HG03097 (cell line): ENCODE data around the gene PERCC1.

Experiments used
- ATAC-seq: cut with Tn5 transposase; IDR thresholded peaks from one replicate; pipeline ENCODE4 v1.9.1; 2021; ENCODE audit not compliant: unreplicated experiment, low FRiP score

PERCC1 gene

DNA sequence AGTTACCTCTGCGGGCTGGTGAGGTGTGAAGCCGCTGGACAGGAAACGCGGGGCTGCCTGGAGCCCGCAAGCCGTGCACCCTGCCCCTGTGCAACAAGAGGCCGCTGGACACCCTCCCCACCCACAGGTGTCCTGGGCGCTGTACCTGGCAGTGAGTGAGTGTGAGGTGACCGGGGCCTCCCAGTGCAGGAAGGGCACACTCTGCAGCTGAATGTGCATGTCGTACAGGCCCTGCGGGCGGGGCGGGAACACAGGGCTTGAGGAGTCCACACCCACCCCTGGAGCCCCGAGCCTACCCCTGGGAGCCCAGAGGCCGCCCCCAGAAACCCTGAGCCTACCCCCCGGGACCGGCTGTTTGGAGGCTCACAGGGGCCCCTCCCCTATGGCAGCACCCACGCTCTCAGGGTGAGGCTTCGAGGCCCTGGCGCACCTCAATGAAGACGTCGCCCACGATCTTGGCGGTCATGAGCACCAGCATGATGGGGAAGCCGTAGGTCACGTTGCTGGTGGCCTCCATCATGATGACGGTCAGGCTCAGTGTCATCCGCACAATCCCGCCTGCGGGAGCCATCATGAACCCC lies 17.7 kb downstream of the PERCC1 start:
- no peak for ATAC-seq

DNA sequence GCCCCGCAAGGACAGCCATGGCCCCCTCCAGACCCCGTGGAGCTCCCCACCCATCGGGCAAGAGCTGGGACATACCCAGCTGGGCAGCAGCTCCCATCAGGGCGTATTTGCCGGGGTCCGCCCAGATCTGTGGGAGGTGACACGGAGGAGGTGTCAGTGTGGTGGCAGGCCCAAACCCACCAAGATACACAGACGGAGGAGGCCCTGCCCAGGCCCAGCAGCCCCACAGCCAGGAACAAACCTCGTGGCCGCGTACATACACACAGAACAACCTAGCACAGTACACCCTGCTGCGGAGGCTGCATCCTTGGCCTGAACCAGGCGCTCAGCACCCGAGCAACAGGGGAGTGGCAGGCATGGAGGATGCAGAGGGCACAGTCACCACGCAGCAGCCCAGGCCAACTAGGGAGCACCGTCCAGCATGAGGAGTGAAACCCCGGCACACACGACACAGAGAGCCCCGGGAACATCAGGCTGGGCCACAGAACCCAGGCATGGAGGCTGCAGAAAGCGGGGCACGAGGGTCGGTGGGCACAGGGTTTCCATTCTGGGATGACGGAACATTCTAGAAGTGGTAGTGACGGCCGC lies 18.4 kb downstream of the PERCC1 start:
- no peak for ATAC-seq

GRCh38 chr16:1450218-1450617 lies 19.3 kb downstream of the PERCC1 start:
- ATAC-seq = no peak

GRCh38 chr16:1450841-1451240 lies 20.0 kb downstream of the PERCC1 start:
- ATAC-seq = no peak

DNA sequence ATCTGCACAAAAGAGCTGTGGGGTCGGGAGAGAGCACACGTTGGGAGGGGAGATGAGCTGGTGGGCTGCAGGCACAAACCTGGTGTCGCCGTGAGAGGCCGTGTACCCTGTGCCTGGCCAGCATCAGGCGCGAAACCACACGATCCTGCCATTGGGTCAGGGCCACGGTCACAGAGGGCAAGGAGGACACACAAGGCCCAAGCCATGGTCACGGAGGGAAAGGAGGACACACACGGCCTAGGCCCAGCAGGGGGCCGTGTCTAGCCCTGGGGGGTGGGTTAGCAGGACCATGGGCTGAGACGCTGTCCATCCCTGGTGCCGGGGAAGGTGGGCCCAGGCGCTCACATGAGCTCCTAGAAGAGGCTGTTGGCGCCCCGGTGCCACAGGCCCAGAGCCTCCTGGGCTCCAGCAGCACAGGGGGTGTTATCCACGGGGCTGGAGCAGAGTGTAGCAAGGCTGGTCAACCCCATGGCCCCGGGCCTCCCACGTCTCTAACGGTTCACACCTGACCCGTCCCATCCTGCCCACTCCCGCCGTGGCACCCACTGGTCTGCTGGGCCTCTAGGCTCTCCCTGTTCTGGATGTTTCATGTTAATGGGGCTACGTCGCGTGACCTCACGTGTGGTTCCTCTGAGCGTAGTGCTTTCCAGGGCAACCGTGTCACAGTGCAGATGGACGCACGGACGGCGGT lies 21.0 kb downstream of the PERCC1 start:
- ATAC-seq = no peak

GRCh38 chr16:1452530-1452929 lies 21.7 kb downstream of the PERCC1 start:
- ATAC-seq = no peak

DNA sequence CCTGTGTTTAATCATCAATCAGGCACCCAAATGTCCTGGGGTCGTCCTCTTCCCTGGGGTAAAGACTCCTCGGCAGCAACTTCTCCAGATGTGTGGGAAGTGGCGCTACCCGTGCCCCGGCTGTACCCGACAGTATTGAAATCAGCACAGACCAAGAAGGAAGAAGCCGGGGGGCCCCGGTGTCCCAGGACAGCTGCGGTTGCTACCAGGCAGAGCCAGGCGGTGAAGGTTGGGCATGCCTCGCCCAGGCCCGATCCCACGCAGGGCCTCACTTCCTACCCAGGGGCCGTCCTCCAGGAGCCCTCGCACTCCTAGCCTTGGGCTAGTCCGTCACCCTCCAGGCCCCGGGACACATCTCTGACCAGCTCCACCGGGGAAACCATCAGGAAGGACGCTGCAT lies 22.4 kb downstream of the PERCC1 start:
- no peak for ATAC-seq

DNA sequence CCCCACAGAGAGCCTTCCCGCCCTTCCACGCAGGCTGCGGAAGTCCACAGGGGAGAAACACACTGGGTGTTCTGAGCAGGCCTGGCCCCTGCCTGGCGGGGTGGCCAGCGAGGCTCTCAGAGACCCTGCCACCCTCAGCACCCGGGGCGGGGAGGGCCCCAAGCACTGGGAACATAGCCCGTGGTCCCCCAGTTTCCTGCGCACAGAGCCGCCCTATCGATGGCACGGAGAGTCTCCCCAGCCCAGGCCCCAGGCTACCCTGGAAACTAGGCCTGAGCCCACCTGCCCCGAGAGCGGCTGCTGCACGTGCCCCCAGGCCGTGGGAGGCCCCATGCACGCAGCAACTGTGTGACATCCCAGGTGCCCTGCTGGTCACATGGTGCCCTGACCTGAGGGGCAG lies 23.7 kb downstream of the PERCC1 start:
- ATAC-seq = no peak

DNA sequence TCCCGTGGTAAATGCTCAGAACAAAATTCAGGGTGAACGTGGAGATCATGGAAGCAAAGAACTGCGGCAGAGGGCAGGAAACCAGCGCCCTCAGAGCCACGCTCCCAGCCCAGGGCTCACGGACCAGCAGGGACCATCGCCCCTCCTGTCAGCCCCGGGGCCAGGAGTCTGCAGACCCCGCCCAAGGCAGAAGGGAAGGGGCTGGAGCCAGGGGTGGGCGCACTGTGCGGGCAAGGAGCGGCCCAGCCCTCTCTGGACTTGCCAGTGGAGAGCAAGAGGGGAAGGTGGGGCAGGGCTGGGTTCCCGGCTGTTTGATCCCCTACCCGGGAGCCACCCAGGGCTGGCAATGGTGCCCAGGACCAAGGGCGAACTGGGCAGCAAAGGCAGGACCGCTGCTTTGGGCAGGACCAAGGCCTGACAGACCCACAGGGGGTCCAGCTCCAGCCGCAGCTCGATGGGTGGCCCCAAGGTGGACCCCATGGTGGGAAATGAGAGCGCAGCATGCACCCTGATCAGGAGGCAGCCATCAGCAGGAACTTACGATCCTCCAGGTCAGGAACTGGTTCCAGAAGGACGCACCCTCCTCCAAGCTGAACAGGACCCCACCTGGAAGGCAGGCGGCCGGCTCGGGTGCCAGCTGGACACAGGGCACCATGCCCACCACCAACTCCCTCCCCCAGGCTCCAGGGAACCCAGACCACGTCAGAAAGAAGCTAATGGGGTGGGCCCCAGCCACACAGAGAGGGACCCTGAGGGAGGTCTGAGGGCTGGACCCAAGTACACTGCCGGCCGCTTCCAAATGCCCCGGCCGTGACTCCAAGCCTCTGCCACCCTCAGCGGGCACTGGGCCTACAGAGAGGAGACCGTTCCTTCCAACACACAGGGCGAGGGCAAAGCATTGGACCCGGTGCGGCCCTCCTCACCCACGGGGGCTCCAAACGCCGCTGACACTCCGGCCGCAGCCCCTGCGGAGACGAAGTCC lies 24.6 kb downstream of the PERCC1 start:
- ATAC-seq = no peak

GRCh38 chr16:1456951-1457350 lies 26.1 kb downstream of the PERCC1 start:
- ATAC-seq = no peak

GRCh38 chr16:1457489-1458245 lies 26.8 kb downstream of the PERCC1 start:
- ATAC-seq = no peak

GRCh38 chr16:1458336-1458976 lies 27.6 kb downstream of the PERCC1 start:
- no peak for ATAC-seq

- no peak for ATAC-seq
These were observed 28.1 kb downstream of the PERCC1 start for GRCh38 chr16:1458977-1459341.

- ATAC-seq = no peak
These were observed 29.1 kb downstream of the PERCC1 start for GRCh38 chr16:1459967-1460366.

- ATAC-seq = no peak
These were observed 29.8 kb downstream of the PERCC1 start for GRCh38 chr16:1460602-1461138.

- no peak for ATAC-seq
These were observed 30.3 kb downstream of the PERCC1 start for GRCh38 chr16:1461146-1461545.

- no peak for ATAC-seq
These were observed 33.5 kb downstream of the PERCC1 start for GRCh38 chr16:1464196-1464893.

DNA sequence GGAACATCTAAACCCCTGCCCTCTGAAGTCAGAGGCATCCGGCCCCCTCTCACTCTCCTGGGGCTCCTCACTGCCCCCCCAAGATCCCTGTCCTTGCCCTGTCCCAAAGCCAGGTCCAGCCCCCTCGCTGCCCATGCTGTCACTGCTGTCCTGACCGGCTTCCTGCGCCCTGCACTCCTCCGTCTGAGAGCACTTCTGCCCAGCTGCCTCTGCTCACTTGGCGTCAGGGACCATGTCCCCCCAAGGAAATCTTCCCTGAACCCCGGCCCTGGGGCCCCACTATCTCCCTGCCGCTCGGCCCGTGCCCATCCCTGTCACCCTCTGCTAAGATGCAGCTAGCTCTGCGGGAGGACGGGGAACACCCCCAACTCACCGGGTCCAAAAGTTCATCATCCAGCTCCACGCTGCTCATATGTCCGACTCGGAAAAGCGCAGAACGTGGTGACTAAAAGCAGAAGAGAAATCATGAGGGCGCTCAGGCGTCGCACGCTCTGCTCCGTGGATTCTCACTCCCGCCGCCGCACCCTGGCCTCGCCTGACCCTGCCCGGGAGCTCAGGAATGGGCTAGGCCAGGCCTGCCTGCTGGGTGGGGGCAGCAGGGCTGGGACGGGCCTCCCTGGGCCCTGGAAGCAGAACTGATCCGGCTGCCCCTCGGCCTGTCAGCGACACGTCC lies 34.2 kb downstream of the PERCC1 start:
- ATAC-seq = no peak

GRCh38 chr16:1465567-1465915 lies 34.7 kb downstream of the PERCC1 start:
- ATAC-seq = no peak
